GM18520 (cell line): ENCODE results near the gene DIRAS3.
"Not testable (repeated sequence)": the region's sequence is repeated elsewhere in the genome, so short reads cannot be mapped to it uniquely, and the experiment has no call there.

Source experiments
- ATAC-seq: cut with Tn5 transposase; IDR thresholded peaks from one replicate; pipeline ENCODE4 v1.9.1; 2021; ENCODE audit not compliant: unreplicated experiment

DIRAS3 gene

GRCh38 chr1:68049941-68050878, at the start of gene DIRAS3:
Gene DIRAS3, minus strand, starts transcription at chr1:68050627. Its CDS starts 3,330 bp downstream, at chr1:68047297.
- ATAC-seq = no peak

- no peak for ATAC-seq
Observed at GRCh38 chr1:68093737-68094136, 43.3 kb upstream of the DIRAS3 start.

DNA sequence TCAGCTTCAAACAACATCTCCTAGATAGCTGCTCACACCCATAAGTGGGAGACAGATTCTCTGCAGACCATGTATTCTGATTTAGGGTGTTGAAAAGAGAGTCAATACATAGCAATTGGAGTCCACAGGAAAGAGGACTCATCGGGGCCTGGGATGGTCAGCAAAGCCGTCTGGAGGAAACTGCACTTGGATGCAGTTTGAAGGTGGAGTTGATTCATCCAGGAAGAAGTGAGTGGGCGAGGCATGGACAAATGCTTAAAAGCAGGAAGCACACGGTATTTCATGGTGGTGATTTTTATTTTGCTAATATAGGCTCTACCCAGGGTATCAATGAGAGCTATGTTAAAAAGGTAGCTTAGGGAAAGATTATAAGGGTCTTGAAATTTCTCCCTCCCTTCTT, 36.8 kb upstream of the DIRAS3 start:
- ATAC-seq = no peak

DNA sequence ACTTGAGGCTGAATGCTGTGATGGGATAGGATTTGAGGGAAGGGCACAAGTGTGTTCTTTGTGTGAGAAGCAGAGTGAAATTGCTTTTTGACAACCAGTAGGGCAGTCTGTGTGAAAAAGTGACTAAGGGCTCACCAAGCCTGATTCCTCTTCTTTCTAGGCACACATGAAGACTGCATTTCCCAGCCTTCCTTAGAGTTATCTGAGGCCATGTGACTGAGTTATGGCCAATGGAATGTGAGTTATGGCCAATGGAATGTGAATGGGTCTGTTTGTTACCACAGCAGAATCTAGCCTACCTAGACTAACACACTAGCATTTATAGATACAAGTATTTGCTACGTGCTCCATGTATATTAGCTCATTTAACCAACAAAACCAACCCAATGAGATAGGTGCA, 35.3 kb upstream of the DIRAS3 start:
- ATAC-seq = no peak

- ATAC-seq = no peak
Observed at GRCh38 chr1:68083686-68084085, 33.3 kb upstream of the DIRAS3 start.

DNA sequence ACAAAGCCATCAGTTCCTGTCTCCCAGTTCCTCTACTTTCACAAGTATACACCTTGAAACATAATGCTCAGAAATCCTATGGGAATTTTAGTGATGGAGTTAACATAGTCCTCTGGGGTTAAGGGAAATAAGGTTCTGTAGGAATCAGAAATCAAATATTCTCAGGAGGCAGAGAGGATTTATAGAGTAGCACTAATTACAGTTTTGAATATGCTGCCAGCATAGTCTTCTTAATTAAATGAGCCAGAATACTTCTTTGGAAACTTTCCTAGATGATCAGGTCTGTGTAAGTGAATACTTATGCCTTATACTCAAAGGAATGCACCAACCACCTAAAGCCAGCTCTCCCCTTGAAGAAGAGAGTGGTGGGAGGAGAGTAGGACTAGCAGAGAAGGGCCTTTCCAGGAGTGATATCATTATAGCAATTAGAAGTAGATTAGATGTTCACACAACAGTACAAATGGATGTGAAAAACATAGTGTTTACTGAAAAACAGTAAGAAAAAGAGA, 31.4 kb upstream of the DIRAS3 start:
- ATAC-seq = no peak

DNA sequence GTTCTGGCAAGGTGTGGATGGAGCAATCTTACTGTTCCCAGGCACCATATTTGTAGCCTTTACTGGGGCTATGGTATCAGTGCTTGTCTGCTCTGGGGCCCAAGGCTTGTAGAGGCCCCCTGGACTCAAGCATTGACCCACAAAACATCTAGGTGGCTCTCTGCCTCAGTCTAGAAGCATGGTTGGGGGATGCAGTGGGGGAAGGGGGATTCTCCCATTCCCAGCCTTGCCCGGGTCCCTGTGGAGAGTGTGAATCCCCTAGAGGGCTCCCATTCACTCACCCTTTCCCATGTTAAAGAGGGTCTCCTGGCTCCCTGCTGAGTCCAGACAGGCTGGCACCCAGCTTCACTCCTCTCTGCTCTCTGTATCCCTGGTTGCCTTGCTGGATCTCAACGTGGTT, 28.2 kb upstream of the DIRAS3 start:
- no peak for ATAC-seq

- no peak for ATAC-seq
Observed at GRCh38 chr1:68074472-68074871, 24.0 kb upstream of the DIRAS3 start.

GRCh38 chr1:68065766-68066165, 15.3 kb upstream of the DIRAS3 start:
- ATAC-seq = no peak

DNA sequence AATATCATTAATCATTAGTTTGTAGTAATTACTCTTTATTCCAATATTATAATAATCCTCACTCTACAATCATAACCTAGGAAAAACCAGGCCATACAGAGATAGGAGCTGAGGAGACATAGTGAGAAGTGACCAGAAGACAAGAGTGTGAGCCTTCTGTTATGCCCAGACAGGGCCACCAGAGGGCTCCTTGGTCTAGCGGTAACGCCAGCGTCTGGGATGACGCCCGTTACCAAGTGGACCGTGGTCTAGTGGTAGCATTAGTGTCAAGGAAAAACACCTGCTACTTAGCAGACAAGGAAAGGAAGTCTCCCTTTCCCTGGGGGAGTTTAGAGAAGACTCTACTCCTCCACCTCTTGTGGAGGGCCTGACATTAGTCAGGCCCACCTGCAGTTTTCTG, 7.6 kb upstream of the DIRAS3 start:
- not testable (repeated sequence) for ATAC-seq

DNA sequence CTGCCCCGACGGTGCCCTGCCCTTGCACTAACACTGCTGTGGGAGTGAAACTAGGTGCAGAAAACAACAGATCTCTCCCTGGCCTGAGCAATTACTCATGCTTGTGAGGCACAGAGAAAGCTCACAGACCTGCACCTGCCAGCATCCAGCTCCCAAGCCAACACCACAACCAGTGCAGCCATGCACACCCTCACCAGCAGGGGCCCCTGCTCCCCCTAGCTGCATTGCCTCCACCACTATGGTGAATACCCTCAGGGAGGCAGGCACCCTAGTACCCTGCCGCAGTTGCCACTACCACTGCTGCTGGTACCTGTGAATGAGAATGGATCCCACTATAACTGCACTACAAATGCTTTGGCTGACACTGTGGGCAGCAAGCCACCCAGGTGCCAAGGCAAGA, 7.1 kb upstream of the DIRAS3 start:
- ATAC-seq = no peak

DNA sequence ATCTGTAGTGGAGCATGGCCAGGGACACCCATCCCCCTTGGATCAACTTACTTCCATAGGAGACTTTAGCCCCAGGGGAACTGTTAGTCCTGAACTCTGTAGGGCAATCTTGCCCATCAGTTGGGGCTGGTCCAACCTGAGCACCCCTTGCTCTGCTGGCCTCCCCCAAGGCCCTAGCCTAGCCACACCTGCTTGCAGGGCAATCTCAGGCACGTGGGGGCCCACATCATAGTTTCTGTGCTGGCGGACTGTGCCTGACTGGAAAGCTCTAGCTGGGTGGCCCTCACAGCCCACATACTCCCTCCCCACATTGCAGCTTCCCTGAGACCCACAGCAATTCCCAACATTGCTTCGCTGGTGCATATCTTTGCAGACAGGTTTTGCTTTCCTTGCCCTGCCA, 6.6 kb upstream of the DIRAS3 start:
- no peak for ATAC-seq

DNA sequence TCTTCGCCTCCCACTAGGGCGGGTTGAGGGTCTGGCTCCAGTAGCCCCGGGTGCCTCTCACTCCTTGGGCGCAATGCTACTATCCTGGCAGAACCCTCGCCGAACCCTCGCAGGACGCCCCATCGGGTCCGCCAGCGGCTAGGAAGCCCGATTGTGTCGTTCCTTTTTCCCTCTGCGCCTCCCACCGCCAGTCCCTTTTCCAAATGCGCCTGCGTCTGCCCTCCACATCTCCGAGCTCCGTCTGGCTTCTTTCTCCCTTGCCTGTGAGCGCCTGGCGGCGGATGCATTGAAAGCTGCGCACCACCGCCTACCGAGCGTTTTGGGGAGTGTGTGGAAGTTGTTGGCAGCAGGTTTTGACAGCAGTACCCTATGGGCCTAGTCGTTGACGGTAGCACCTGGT, 1.0 kb upstream of the DIRAS3 start:
- ATAC-seq = no peak

GRCh38 chr1:68047659-68048026, 2.8 kb downstream of the DIRAS3 start:
- ATAC-seq = no peak

DNA sequence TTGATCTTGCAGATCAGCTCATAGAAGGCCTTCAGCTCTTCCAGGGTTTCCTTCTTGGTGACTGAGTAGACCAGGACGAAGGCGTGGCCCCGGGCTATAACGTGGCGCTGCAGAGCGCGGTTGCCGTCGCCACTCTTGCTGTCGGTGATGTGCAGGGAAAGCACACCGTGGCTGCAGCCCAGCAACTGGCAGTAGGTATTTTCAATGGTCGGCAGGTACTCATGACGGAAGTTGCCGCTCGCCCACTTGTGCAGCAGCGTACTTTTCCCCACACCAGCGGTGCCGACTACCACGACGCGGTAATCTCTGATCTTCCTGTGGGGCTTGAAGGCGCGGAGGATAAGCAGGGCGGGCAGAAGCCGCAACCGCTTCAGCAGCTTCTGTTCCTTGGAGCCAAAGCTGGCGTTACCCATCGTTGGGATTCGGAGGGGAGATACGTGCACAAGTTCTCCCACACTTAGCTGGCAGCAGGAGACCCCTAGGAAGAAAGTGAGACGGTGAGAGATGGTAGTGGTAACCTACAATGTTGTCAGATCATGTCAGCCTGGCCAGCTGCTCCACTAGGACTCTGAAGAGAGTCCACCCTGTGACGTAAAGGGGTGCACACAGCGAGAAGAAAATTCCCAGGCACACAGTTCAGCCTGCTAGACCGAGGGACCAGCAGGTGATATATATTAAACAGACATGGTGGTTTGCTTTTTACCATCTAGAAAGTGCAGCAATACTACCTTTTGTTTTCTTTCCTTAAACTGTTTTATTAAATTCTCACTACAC, 3.4 kb downstream of the DIRAS3 start:
- no peak for ATAC-seq

DNA sequence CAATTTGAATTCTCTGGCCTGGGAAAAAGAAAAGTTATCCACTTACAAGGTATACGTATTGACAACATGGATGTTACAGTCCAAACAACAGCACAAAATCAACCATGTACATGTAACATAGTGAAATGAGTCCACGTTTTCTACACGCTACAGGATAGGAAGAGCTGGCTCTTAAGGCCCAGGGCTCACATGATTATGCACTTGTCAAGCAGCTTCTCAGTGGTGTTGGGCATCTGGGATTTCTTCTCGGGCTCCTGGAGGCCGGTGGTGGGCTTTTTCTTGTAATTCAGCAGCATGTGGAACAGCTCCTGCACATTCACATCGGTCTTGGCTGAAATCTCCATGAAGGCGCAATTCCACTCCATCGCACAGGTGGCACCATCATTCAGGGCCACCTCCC, 4.0 kb downstream of the DIRAS3 start:
- ATAC-seq = no peak

DNA sequence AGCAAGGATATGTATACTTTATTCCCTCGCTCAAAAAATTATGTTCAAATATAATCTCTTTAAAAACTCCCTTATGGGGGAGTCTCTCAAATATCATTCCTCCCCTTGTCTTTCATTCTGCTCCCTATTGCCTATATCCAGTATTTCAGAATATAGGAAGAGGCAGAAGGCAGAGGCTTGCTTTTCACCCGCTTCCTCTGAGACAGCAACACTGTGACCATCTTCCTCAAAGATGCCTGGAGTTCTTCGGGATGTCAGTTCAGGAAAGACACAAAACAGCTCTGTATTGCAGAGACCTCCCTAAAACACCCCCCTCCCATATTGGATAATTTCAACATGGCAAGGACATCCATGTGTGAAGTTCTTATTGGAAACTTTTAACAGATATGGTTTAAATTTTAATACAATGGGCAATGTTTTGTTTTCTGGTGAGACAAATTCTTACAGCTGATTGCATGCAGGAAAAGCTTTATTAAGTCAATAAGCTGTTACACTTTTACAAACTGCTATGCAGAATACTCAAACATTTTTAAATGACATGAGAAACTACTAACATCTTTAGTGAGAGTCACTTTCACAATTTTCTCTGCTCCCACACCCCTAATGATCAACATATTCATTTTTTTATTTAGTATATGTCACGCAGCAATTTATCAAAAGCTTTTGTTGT, 4.8 kb downstream of the DIRAS3 start:
- no peak for ATAC-seq

DNA sequence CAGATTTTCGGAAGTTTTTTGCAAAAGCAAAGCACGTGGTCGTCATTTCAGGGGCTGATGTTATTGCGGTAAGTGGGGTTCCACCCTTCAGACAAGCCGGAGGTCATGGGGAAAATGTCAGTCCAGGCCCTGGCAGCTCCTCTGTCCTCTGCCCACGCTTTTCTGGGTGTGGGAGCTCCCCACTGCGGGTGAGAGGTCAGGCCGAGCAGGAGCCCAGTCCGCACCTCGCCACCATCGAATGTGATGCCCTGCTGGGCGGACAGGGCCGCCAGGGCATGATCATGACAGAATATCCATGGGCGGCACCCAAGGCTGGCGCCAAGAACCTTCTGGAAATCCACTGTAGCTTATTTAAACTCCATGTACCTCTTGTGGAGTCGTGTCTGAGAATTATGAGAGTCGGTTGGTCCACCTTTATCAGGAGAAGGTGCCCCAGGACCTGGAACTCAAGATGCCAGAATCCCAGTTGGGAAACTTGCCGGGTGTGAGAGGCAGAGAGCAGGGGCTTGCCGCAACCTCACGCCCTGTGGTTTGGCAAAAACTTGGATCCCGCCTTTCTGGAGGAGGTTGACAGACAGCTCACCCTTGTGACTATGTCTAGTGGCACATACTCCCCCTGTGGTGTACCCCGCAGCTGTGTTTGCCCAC, 6.9 kb downstream of the DIRAS3 start:
- ATAC-seq = no peak

DNA sequence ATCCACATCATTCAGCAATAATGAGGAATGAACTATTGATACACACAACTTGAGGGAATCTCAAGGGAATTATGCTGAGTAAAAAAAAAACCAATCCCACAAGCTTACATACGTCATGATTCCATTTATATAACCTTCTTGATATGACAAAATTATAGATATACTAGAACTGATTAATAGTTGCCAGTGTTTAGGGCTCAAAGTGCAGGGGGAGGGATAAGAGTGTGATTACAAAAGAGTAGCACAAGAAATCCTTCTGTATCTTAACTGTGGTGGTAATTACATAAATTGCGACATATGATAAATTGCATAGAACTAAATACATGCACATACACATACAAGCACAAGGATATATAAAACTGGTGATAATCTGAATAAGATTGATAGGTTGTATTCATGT, 13.5 kb downstream of the DIRAS3 start:
- ATAC-seq = no peak

- ATAC-seq = no peak
Observed at GRCh38 chr1:68029444-68029843, 21.0 kb downstream of the DIRAS3 start.

DNA sequence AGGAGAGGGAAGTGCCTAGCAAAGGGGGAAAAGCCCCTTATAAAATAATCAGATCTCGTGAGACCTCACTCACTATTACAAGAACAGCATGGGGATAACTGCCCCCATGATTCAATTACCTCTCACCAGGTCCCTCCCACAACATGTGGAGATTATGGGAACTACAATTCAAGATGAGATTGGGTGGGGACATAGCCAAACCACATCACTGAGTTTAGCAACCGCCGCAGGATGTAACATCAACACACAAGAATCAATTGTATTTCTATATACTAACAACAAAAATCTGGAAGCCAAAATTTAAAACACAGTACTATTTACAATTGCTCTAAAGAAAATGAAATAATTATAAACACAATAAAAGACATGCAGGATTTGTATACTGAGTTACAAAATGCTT, 21.9 kb downstream of the DIRAS3 start:
- no peak for ATAC-seq
